Activated CD8-positive, alpha-beta memory T cell treated with anti-CD3 and anti-CD28 coated beads, Interleukin-2, amount 50 U/mL, for 24 hours (primary cell): ENCODE measurements around the gene C2orf74.

ENCODE experiments used
- DNase-seq: peaks from one replicate; pipeline ENCODE4 v3.0.0-alpha.2; 2020; ENCODE audit errors: extremely low read depth

Gene C2orf74

GRCh38 chr2:61214171-61214570 is 52.2 kb downstream of the C2orf74 start:
- DNase-seq = no peak
